Neural crest cell (in vitro differentiated cells): ENCODE measurements around the gene BCAT1. TPM values are rescaled to one million over a fixed set of nuclear protein-coding genes. Genes with fewer than 3 reads are reported as not detected.

Source experiments
- DNase-seq: peaks from one replicate; pipeline ENCODE4 v3.0.0; 2021; ENCODE audit warnings: low read depth, mixed read lengths, low spot score
- H3K27ac Mint-ChIP-seq: one replicate; pipeline ENCODE4 v1.8.0; 2021; ENCODE audit warnings: mild to moderate bottlenecking, mixed read lengths; ENCODE audit not compliant: unreplicated experiment
- H3K27me3 Mint-ChIP-seq: 2 replicates; pipeline ENCODE4 v1.8.0; 2021; ENCODE audit warnings: low read depth, mild to moderate bottlenecking, mixed read lengths
- H3K36me3 Mint-ChIP-seq: 2 replicates; pipeline ENCODE4 v1.8.0; 2021; ENCODE audit warnings: low read depth, mild to moderate bottlenecking, mixed read lengths
- H3K4me1 Mint-ChIP-seq: 2 replicates; pipeline ENCODE4 v1.8.0; 2021; ENCODE audit warnings: mixed read lengths
- H3K4me3 Mint-ChIP-seq: one replicate; pipeline ENCODE4 v1.8.0; 2021; ENCODE audit warnings: mild to moderate bottlenecking, mixed read lengths
- H3K9me3 Mint-ChIP-seq: 2 replicates; pipeline ENCODE4 v1.8.0; 2021; ENCODE audit warnings: mixed read lengths
- CTCF ChIP-seq: fragments of 200-600 bp; sonication (generic); conservative IDR thresholded peaks from 2 replicates; pipeline ENCODE4 v1.5.0; 2021; ENCODE audit warnings: antibody characterized with exemption, mild to moderate bottlenecking
- total RNA-seq: library from RNA; stranded (reverse); gene quantifications from 2 replicates; pipeline ENCODE4 v1.2.1, GENCODE V29; 2021

BCAT1 gene
- total RNA-seq, 1 donor from 2014 or later, result 199 TPM

- no peak for DNase-seq
- H3K36me3 Mint-ChIP-seq, result peaks cover 17% of the 10 kb centered on the region
- no peaks in the 10 kb centered on the region for H3K9me3 Mint-ChIP-seq
- H3K4me3 Mint-ChIP-seq, result no peak overlapping the region
- TF ChIP-seq CTCF, result no peak
- peaks cover 16% of the 10 kb centered on the region for H3K4me1 Mint-ChIP-seq
- H3K27ac Mint-ChIP-seq, result no peak overlapping the region
- H3K27me3 Mint-ChIP-seq, result no peaks in the 10 kb centered on the region
Measured at GRCh38 chr12:24922090-24922489, 26.8 kb downstream of the BCAT1 start.

GRCh38 chr12:24921251-24922038 lies 27.5 kb downstream of the BCAT1 start:
- Mint-ChIP-seq H3K9me3 (no peaks in the 10 kb centered on the region), H3K4me1 (peaks cover 12% of the 10 kb centered on the region), H3K36me3 (peaks cover 12% of the 10 kb centered on the region), H3K4me3 (no peak overlapping the region), H3K27me3 (no peaks in the 10 kb centered on the region), H3K27ac (no peak overlapping the region)
- no peak for TF ChIP-seq CTCF
- DNase-seq, result no peak

- no peak for TF ChIP-seq CTCF
- Mint-ChIP-seq H3K36me3 (peaks cover 11% of the 10 kb centered on the region), H3K27me3 (no peaks in the 10 kb centered on the region), H3K9me3 (no peaks in the 10 kb centered on the region), H3K4me1 (peaks cover 12% of the 10 kb centered on the region), H3K4me3 (no peak overlapping the region), H3K27ac (no peak overlapping the region)
- DNase-seq, result no peak
Measured at GRCh38 chr12:24920141-24920540, 28.8 kb downstream of the BCAT1 start.

GRCh38 chr12:24919346-24920001 lies 29.4 kb downstream of the BCAT1 start:
- no peak for DNase-seq
- Mint-ChIP-seq H3K27ac (no peak overlapping the region), H3K27me3 (no peaks in the 10 kb centered on the region), H3K9me3 (no peaks in the 10 kb centered on the region), H3K36me3 (peaks cover 5% of the 10 kb centered on the region), H3K4me1 (peaks cover 12% of the 10 kb centered on the region), H3K4me3 (no peak overlapping the region)
- no peak for TF ChIP-seq CTCF

GRCh38 chr12:24918596-24918995 lies 30.3 kb downstream of the BCAT1 start:
- Mint-ChIP-seq H3K27me3 (no peaks in the 10 kb centered on the region), H3K27ac (no peak overlapping the region), H3K4me1 (peaks cover 15% of the 10 kb centered on the region), H3K9me3 (no peaks in the 10 kb centered on the region), H3K4me3 (no peak overlapping the region), H3K36me3 (peaks cover 7% of the 10 kb centered on the region)
- TF ChIP-seq CTCF, result no peak
- no peak for DNase-seq
